Transverse colon (tissue), 3 donors: ENCODE data around the gene MTF1.

Source experiments
- POLR2A ChIP-seq: fragments of 450-650 bp; IDR thresholded peaks from one replicate; pipeline ENCODE4 v1.6.1; 2016; ENCODE audit warnings: antibody characterized with exemption, mild to moderate bottlenecking, moderate library complexity
- TF ChIP-seq, protein P1 (sequence below), 5 experiments: fragments of 200-600 bp in 3 of 5; fragments of 450-650 bp in 2 of 5; sonication (generic) in 3 of 5; IDR thresholded peaks; 1 replicate in 2 of 5; 2 replicates in 3 of 5; pipeline ENCODE4 v1.5.1; 2016 to 2017; ENCODE audit warnings: antibody characterized with exemption in 5 of 5, inconsistent platforms in 3 of 5, mild to moderate bottlenecking in 2 of 5, moderate library complexity in 1 of 5

DNA sequence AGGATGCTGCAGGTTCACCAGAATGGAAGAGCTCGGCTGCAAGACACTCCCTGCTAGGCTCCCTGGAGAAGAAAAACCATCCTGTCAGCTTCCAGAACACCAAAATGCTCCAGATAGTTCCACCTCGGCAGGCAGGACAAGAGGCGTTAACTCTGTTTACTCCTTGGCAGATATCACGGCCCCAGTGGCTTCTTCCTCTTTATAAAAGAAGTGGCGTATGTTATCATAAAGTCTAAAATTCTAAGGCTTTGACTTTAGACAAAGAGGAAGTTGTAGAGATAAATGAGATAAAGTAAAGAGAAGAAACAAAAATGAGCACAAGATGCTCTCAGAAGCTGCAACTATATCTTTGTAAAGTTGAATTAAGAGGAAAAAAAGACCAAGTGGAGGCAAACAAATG, 24.3 kb upstream of the MTF1 start:
- no peak for TF ChIP-seq POLR2A
- TF ChIP-seq, protein P1, sequence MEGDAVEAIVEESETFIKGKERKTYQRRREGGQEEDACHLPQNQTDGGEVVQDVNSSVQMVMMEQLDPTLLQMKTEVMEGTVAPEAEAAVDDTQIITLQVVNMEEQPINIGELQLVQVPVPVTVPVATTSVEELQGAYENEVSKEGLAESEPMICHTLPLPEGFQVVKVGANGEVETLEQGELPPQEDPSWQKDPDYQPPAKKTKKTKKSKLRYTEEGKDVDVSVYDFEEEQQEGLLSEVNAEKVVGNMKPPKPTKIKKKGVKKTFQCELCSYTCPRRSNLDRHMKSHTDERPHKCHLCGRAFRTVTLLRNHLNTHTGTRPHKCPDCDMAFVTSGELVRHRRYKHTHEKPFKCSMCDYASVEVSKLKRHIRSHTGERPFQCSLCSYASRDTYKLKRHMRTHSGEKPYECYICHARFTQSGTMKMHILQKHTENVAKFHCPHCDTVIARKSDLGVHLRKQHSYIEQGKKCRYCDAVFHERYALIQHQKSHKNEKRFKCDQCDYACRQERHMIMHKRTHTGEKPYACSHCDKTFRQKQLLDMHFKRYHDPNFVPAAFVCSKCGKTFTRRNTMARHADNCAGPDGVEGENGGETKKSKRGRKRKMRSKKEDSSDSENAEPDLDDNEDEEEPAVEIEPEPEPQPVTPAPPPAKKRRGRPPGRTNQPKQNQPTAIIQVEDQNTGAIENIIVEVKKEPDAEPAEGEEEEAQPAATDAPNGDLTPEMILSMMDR (IDR thresholded peaks at IDR 0.05) = no peak
